Panc1 (cell line): Measurements from ENCODE around the gene DNAH3. TPM values are rescaled to one million over a fixed set of nuclear protein-coding genes. Genes with fewer than 3 reads are reported as not detected.

Experiments
- ATAC-seq: fragments of 200-7000 bp; cut with Tn5 transposase; 2 replicates; pipeline ENCODE4 v1.9.1; 2020; ENCODE audit warnings: mild to moderate bottlenecking, moderate library complexity
- BruUV-seq: library from RNA; stranded (reverse); fragments of 400-500 nt; replicated peaks from 2 replicates; lab custom pipeline; 2021; lab: Mats Ljungman, UMichigan
- CTCF ChIA-PET: fragments of 300-600 bp; sonication (Branson Sonifier 250); formaldehyde crosslinking; loops from one replicate; lab custom pipeline; 2022; ENCODE audit warnings: antibody characterized with exemption; lab: Charles Lee
- POLR2A ChIA-PET: fragments of 300-600 bp; sonication (Branson Sonifier 250); formaldehyde crosslinking; loops from one replicate; lab custom pipeline; 2022; ENCODE audit warnings: antibody characterized with exemption; lab: Charles Lee
- DNase-seq: peaks from one replicate; pipeline ENCODE4 v3.0.0-alpha.2; 2010; ENCODE audit warnings: low read depth, low spot score
- H3K27ac ChIP-seq: 2 replicates; pipeline ENCODE4 v1.5.1; 2011; ENCODE audit warnings: mild to moderate bottlenecking, low read length, inconsistent platforms
- H3K27me3 ChIP-seq: fragments of 200-500 bp; sonication (Bioruptor generic); 2 replicates; pipeline ENCODE4 v1.6.0; 2014; ENCODE audit warnings: low read length, inconsistent platforms; ENCODE audit not compliant: control insufficient read depth, insufficient read depth
- H3K36me3 ChIP-seq: fragments of 200-500 bp; sonication (Bioruptor generic); 2 replicates; pipeline ENCODE4 v1.5.1; 2014; ENCODE audit warnings: inconsistent platforms, mild to moderate bottlenecking, low read length, moderate library complexity; ENCODE audit not compliant: control insufficient read depth, insufficient read depth
- H3K4me1 ChIP-seq: 2 replicates; pipeline ENCODE4 v1.5.1; 2011; ENCODE audit warnings: inconsistent platforms, mild to moderate bottlenecking, low read length, moderate library complexity; ENCODE audit not compliant: control insufficient read depth, insufficient read depth
- H3K4me3 ChIP-seq, 2 experiments: 2 replicates each; pipeline ENCODE4 v1.5.1; 2011 to 2012; ENCODE audit warnings: low read depth in 2 of 2, low read length in 2 of 2, mild to moderate bottlenecking in 2 of 2, inconsistent platforms in 1 of 2, moderate library complexity in 1 of 2
- H3K9me3 ChIP-seq: fragments of 200-500 bp; sonication (Bioruptor generic); 2 replicates; pipeline ENCODE4 v1.5.1; 2014; ENCODE audit warnings: low read depth, mild to moderate bottlenecking, inconsistent platforms, low read length, moderate library complexity; ENCODE audit not compliant: control insufficient read depth, insufficient read depth
- POLR2AphosphoS5 ChIP-seq: IDR thresholded peaks from 2 replicates; pipeline ENCODE4 v1.6.1; 2012; ENCODE audit warnings: mild to moderate bottlenecking, low read depth, low read length, moderate library complexity
- SIN3A ChIP-seq: IDR thresholded peaks from 2 replicates; pipeline ENCODE4 v1.6.1; 2012; ENCODE audit warnings: low read depth, mild to moderate bottlenecking, low read length, moderate library complexity, borderline replicate concordance; ENCODE audit not compliant: insufficient read depth
- TCF7L2 ChIP-seq: IDR thresholded peaks from 2 replicates; pipeline ENCODE4 v1.6.1; 2011; ENCODE audit warnings: mild to moderate bottlenecking, low read depth, low read length, inconsistent platforms
- in situ Hi-C: cut with HindIII; loops from 2 replicates; pipeline ENCODE4 v1.10.0; 2016; ENCODE audit warnings: low sequenced_read_pairs, low pct_unique_long_range_greater_than_20kb
- intact Hi-C: fragments of 100-400 bp; cut with micrococcal nuclease; formaldehyde crosslinking; loops from one replicate; pipeline ENCODE4 v1.10.0; 2022; ENCODE audit not compliant: unreplicated experiment
- total RNA-seq: library from RNA; stranded (reverse); gene quantifications from one replicate; pipeline ENCODE4 v1.2.1, GENCODE V29; 2021; ENCODE audit not compliant: unreplicated experiment
- TF ChIP-seq, protein P1 (sequence below), 2 experiments: IDR thresholded peaks; 2 replicates each; pipeline ENCODE4 v1.6.1; 2011 to 2012; ENCODE audit warnings: low read depth in 2 of 2, control low read depth in 1 of 2, low read length in 1 of 2, mild to moderate bottlenecking in 1 of 2, moderate library complexity in 1 of 2; ENCODE audit not compliant: insufficient read depth in 1 of 2
- TF ChIP-seq, protein P2 (sequence below): fragments of 450-650 bp; IDR thresholded peaks from 2 replicates; pipeline ENCODE4 v1.5.1; 2017; ENCODE audit warnings: mild to moderate bottlenecking

Gene DNAH3
- total RNA-seq, 1 experiment from 2014 or later, result 0.62 TPM

DNA sequence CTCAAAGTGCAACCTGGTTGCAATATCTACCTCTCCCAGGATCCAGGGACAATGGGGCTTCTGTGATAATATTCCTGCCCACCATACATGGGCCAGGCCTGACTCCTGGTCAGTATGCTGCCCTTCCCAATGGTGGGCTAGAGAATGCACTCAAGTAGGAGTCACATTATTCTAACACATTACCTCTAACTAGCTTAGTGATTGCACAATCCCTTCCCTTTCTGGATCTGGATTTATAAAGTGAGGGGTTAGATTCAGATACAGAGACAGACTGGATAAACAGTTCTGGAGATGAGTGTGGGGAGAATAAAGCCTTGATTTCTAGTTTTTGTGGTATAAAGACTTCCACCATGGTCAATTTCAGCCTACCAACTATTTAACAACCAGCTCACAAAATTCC is 217.1 kb downstream of the DNAH3 start:
- DNase-seq (no peak), ATAC-seq (no peak)
- CTCF ChIA-PET, result no interaction called here
- no peaks in the 10 kb centered on the region for H3K36me3 ChIP-seq
- no TSS peak for BruUV-seq
- no peaks in the 10 kb centered on the region for H3K4me1 ChIP-seq
- POLR2A ChIA-PET, result no interaction called here
- intact Hi-C loops, result no loop called here
- no peaks in the 10 kb centered on the region; the same call in 1 of the 2 replicates for H3K27me3 ChIP-seq
- H3K4me3 ChIP-seq, result no peak overlapping the region
- in situ Hi-C loops, result no loop called here
- no peak overlapping the region for H3K27ac ChIP-seq
- TF ChIP-seq, protein P1, sequence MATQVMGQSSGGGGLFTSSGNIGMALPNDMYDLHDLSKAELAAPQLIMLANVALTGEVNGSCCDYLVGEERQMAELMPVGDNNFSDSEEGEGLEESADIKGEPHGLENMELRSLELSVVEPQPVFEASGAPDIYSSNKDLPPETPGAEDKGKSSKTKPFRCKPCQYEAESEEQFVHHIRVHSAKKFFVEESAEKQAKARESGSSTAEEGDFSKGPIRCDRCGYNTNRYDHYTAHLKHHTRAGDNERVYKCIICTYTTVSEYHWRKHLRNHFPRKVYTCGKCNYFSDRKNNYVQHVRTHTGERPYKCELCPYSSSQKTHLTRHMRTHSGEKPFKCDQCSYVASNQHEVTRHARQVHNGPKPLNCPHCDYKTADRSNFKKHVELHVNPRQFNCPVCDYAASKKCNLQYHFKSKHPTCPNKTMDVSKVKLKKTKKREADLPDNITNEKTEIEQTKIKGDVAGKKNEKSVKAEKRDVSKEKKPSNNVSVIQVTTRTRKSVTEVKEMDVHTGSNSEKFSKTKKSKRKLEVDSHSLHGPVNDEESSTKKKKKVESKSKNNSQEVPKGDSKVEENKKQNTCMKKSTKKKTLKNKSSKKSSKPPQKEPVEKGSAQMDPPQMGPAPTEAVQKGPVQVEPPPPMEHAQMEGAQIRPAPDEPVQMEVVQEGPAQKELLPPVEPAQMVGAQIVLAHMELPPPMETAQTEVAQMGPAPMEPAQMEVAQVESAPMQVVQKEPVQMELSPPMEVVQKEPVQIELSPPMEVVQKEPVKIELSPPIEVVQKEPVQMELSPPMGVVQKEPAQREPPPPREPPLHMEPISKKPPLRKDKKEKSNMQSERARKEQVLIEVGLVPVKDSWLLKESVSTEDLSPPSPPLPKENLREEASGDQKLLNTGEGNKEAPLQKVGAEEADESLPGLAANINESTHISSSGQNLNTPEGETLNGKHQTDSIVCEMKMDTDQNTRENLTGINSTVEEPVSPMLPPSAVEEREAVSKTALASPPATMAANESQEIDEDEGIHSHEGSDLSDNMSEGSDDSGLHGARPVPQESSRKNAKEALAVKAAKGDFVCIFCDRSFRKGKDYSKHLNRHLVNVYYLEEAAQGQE (IDR thresholded peaks at IDR 0.05; ENCODE audit: insufficient read depth in 1 of 2, low read depth in 2 of 2, low read length in 1 of 2), result no peak
- TF ChIP-seq POLR2AphosphoS5 (no peak), TCF7L2 (no peak), SIN3A (no peak)
- TF ChIP-seq, protein P2, sequence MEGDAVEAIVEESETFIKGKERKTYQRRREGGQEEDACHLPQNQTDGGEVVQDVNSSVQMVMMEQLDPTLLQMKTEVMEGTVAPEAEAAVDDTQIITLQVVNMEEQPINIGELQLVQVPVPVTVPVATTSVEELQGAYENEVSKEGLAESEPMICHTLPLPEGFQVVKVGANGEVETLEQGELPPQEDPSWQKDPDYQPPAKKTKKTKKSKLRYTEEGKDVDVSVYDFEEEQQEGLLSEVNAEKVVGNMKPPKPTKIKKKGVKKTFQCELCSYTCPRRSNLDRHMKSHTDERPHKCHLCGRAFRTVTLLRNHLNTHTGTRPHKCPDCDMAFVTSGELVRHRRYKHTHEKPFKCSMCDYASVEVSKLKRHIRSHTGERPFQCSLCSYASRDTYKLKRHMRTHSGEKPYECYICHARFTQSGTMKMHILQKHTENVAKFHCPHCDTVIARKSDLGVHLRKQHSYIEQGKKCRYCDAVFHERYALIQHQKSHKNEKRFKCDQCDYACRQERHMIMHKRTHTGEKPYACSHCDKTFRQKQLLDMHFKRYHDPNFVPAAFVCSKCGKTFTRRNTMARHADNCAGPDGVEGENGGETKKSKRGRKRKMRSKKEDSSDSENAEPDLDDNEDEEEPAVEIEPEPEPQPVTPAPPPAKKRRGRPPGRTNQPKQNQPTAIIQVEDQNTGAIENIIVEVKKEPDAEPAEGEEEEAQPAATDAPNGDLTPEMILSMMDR, result no peak
- H3K9me3 ChIP-seq, result no peaks in the 10 kb centered on the region

DNA sequence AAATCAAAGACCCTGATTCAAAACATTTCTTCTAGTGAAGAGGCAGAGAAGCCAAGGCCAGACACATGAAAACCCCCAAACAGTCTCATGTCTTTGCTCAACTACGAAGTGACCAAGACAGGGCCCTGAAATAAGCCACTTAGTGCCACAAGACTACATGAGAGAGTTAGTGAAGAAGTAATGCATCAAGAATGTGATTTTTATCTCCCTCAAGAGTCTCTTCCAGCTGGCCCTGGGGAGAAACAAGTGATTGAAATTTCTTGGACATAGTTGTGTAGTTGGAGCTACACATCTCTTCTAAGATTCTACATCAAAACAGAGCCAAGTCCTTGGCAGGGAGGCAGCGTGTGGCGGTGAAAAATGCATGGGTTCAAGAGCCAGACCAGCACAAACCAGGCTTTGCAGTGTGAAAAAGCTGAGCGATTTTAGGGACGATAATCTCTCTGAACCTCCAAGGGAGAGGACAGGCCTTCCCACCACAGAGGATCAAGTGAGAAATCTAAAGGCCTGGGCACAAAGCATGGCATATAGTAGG is 219.5 kb downstream of the DNAH3 start:
- ChIA-PET CTCF (no interaction called here), POLR2A (no interaction called here)
- intact Hi-C loops, result no loop called here
- no peak for TF ChIP-seq SIN3A
- no peak for TF ChIP-seq POLR2AphosphoS5
- TF ChIP-seq TCF7L2, result no peak
- TF ChIP-seq, protein P1 (IDR thresholded peaks at IDR 0.05; ENCODE audit: insufficient read depth in 1 of 2, low read depth in 2 of 2, low read length in 1 of 2), result no peak
- TF ChIP-seq, protein P2, result no peak
- in situ Hi-C loops, result no loop called here
- Histone ChIP-seq H3K27me3 (no peaks in the 10 kb centered on the region; the same call in 1 of the 2 replicates), H3K9me3 (no peaks in the 10 kb centered on the region), H3K36me3 (no peaks in the 10 kb centered on the region), H3K4me1 (no peaks in the 10 kb centered on the region), H3K4me3 (no peak overlapping the region), H3K27ac (no peak overlapping the region)
- no TSS peak for BruUV-seq
- ATAC-seq (no peak), DNase-seq (no peak)
